Trophoblast cell (in vitro differentiated cells and primary cell): Measurements from ENCODE around the gene OVCH1.
"Not testable (repeated sequence)": the region's sequence is repeated elsewhere in the genome, so short reads cannot be mapped to it uniquely, and the experiment has no call there.

Source experiments
- DNase-seq, 2 donors: peaks; one replicate each; pipeline ENCODE4 v3.0.0-alpha.2; 2016
- H2AFZ ChIP-seq: 2 replicates; pipeline ENCODE4 v1.6.1; 2013; ENCODE audit warnings: low read length, moderate library complexity, mild to moderate bottlenecking; ENCODE audit not compliant: insufficient read depth, poor library complexity
- H2AK5ac ChIP-seq: 2 replicates; pipeline ENCODE4 v1.6.1; 2013; ENCODE audit warnings: mild to moderate bottlenecking, low read length
- H2BK120ac ChIP-seq: 2 replicates; pipeline ENCODE4 v1.6.1; 2013; ENCODE audit warnings: low read length, mild to moderate bottlenecking, moderate library complexity; ENCODE audit not compliant: insufficient read depth, poor library complexity
- H2BK12ac ChIP-seq: 2 replicates; pipeline ENCODE4 v1.6.1; 2013; ENCODE audit warnings: mild to moderate bottlenecking, low read length, moderate library complexity
- H2BK5ac ChIP-seq: 2 replicates; pipeline ENCODE4 v1.6.1; 2013; ENCODE audit warnings: low read length, low read depth, moderate library complexity, mild to moderate bottlenecking; ENCODE audit not compliant: poor library complexity
- H3K14ac ChIP-seq: 2 replicates; pipeline ENCODE4 v1.6.1; 2013; ENCODE audit warnings: mild to moderate bottlenecking, low read length
- H3K18ac ChIP-seq: 2 replicates; pipeline ENCODE4 v1.6.1; 2013; ENCODE audit warnings: mild to moderate bottlenecking, low read length
- H3K23ac ChIP-seq: 2 replicates; pipeline ENCODE4 v1.6.1; 2013; ENCODE audit warnings: low read length
- H3K27ac ChIP-seq: 2 replicates; pipeline ENCODE4 v1.5.1; 2013; ENCODE audit warnings: low read depth, mild to moderate bottlenecking, inconsistent platforms, low read length, moderate library complexity
- H3K27me3 ChIP-seq: 2 replicates; pipeline ENCODE4 v1.6.1; 2013; ENCODE audit warnings: inconsistent platforms, mild to moderate bottlenecking, low read length, moderate library complexity; ENCODE audit not compliant: insufficient read depth
- H3K36me3 ChIP-seq, 2 experiments: 1 replicate in 1 of 2; 2 replicates in 1 of 2; pipeline ENCODE4 v1.6.1; 2013; ENCODE audit warnings: low read length in 2 of 2, mild to moderate bottlenecking in 2 of 2, moderate library complexity in 1 of 2; ENCODE audit not compliant: insufficient read depth in 2 of 2, control insufficient read depth in 1 of 2
- H3K4ac ChIP-seq: 2 replicates; pipeline ENCODE4 v1.6.1; 2013; ENCODE audit warnings: low read depth, mild to moderate bottlenecking, low read length, moderate library complexity
- H3K4me1 ChIP-seq, 2 experiments: 1 replicate in 1 of 2; 2 replicates in 1 of 2; pipeline ENCODE4 v1.6.1; 2013; ENCODE audit warnings: low read length in 2 of 2, mild to moderate bottlenecking in 2 of 2, moderate library complexity in 1 of 2; ENCODE audit not compliant: insufficient read depth in 2 of 2, control insufficient read depth in 1 of 2
- H3K4me2 ChIP-seq: 2 replicates; pipeline ENCODE4 v1.6.1; 2013; ENCODE audit warnings: inconsistent platforms, mild to moderate bottlenecking, low read length, moderate library complexity
- H3K4me3 ChIP-seq: 2 replicates; pipeline ENCODE4 v1.5.1; 2013; ENCODE audit warnings: mild to moderate bottlenecking, low read depth, low read length, inconsistent platforms
- H3K79me1 ChIP-seq: one replicate; pipeline ENCODE4 v1.6.1; 2013; ENCODE audit warnings: low read length
- H3K79me2 ChIP-seq: 2 replicates; pipeline ENCODE4 v1.6.1; 2013; ENCODE audit warnings: low read length, mild to moderate bottlenecking; ENCODE audit not compliant: control insufficient read depth, insufficient read depth, poor library complexity
- H3K9ac ChIP-seq: 2 replicates; pipeline ENCODE4 v1.6.1; 2013; ENCODE audit warnings: mild to moderate bottlenecking, low read length
- H3K9me3 ChIP-seq: 2 replicates; pipeline ENCODE4 v1.6.1; 2013; ENCODE audit warnings: low read depth, mild to moderate bottlenecking, control low read depth, inconsistent platforms, low read length; ENCODE audit not compliant: insufficient read depth
- H4K12ac ChIP-seq: 2 replicates; pipeline ENCODE4 v1.6.1; 2013; ENCODE audit warnings: low read depth, mild to moderate bottlenecking, low read length, moderate library complexity
- H4K8ac ChIP-seq: 2 replicates; pipeline ENCODE4 v1.6.1; 2013; ENCODE audit warnings: low read depth, mild to moderate bottlenecking, low read length, moderate library complexity
- H4K91ac ChIP-seq: one replicate; pipeline ENCODE4 v1.6.1; 2013; ENCODE audit warnings: low read depth, mild to moderate bottlenecking, low read length, moderate library complexity
- WGBS: extraction: QIAGEN DNeasy Blood & Tissue Kit; methylation state at CpG from one replicate; pipeline ENCODE4 v1.1.7; 2013; ENCODE audit warnings: missing lambda C conversion rate; ENCODE audit not compliant: insufficient read length, insufficient coverage; ENCODE audit errors: extremely low coverage; 5-methylcytosine and 5-hydroxymethylcytosine counted together

Gene OVCH1

DNA sequence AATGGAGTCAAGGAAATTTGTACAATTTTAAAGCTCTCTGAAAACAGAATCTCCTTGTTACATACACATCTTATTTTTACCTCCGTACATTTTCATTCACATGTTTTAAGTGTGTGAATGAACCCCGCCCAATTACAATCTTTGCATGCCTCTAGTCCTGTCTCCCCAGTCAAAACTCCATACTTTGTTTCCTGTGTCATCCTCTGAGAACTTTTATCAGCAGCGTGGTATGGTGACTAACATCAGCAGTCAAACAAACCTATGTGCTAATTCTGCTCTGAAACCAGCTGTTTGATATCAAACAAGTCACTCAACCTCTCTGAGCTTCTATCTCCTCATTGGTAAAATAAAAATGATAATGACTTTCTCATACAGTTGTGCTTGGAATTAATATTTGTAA lies 100.7 kb downstream of the OVCH1 start:
- no peak overlapping the region for H3K18ac ChIP-seq
- H3K4ac ChIP-seq: no peak overlapping the region
- WGBS: no CpG with 5 or more reads among the region's 3 CpGs
- no peak overlapping the region for H2BK120ac ChIP-seq
- H2AFZ ChIP-seq: no peak overlapping the region
- H3K9ac ChIP-seq: no peak overlapping the region
- peak; percentile 47 to 82 for DNase-seq
- no peaks in the 10 kb centered on the region for H3K4me1 ChIP-seq
- H3K4me2 ChIP-seq: no peak overlapping the region
- H4K91ac ChIP-seq: no peak overlapping the region
- no peaks in the 10 kb centered on the region for H3K79me2 ChIP-seq
- H3K4me3 ChIP-seq: no peak overlapping the region
- H4K12ac ChIP-seq: no peak overlapping the region
- no peaks in the 10 kb centered on the region for H3K27me3 ChIP-seq
- H3K27ac ChIP-seq: no peak overlapping the region
- H3K14ac ChIP-seq: no peak overlapping the region
- no peaks in the 10 kb centered on the region for H3K79me1 ChIP-seq
- H2BK5ac ChIP-seq: no peak overlapping the region
- H2AK5ac ChIP-seq: no peak overlapping the region
- H2BK12ac ChIP-seq: no peak overlapping the region
- H4K8ac ChIP-seq: no peak overlapping the region
- no peak overlapping the region for H3K23ac ChIP-seq
- no peaks in the 10 kb centered on the region for H3K36me3 ChIP-seq
- no peaks in the 10 kb centered on the region for H3K9me3 ChIP-seq

DNA sequence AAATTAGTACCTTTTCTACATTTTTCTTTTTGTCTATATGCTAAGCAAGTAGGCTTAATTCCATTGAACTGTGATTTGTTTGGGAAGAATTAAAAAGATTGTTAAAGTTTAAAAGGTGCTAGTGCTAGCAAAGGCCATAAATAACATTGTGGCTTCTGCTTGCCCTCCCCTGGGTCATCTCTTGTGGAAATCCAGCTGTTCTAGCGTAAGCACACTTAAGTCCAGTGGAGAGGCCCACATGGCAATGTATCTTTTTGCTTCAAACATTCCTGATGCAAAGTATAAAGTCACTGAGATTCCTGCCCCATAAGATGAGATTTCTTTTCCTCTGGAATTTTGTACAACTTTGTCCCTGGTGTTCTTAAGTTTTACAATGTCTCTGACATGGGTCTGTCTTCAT lies 102.1 kb downstream of the OVCH1 start:
- Histone ChIP-seq H3K14ac (no peak overlapping the region), H2AK5ac (no peak overlapping the region), H3K27ac (no peak overlapping the region), H3K79me1 (no peaks in the 10 kb centered on the region), H2BK5ac (no peak overlapping the region), H3K79me2 (no peaks in the 10 kb centered on the region), H4K91ac (no peak overlapping the region), H3K18ac (no peak overlapping the region), H3K36me3 (no peaks in the 10 kb centered on the region), H3K4me1 (no peaks in the 10 kb centered on the region), H3K27me3 (no peaks in the 10 kb centered on the region), H2AFZ (no peak overlapping the region), H2BK120ac (no peak overlapping the region), H3K4me3 (no peak overlapping the region), H3K9ac (no peak overlapping the region), H3K9me3 (no peaks in the 10 kb centered on the region), H3K4me2 (no peak overlapping the region), H4K8ac (no peak overlapping the region), H2BK12ac (no peak overlapping the region), H4K12ac (no peak overlapping the region), H3K4ac (no peak overlapping the region), H3K23ac (no peak overlapping the region)
- WGBS: no CpG with 5 or more reads among the region's 1 CpG
- DNase-seq: no peak

DNA sequence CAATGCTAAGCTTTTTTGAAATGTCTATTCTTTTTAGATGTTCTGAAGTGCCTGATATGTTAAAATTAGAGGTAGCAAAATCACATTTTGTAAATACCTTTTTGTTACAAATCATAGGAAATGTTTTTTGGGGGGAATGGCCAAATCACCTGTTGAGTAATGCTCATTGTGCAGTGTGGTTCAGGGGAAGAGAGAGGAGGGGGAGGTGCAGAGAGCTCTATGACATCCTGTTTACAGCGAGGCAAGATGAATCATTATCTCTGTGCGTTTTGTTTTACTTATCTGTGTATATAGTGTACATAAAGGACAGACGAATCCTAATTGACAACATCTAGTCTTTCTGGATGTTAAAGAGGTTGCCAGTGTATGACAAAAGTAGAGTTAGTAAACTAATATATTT lies 107.1 kb downstream of the OVCH1 start:
- H2BK5ac ChIP-seq, H4K12ac ChIP-seq, H2AFZ ChIP-seq, H3K9ac ChIP-seq, H3K4ac ChIP-seq, DNase-seq, H3K36me3 ChIP-seq, H3K14ac ChIP-seq, H3K79me2 ChIP-seq, H3K18ac ChIP-seq, H4K91ac ChIP-seq, H3K9me3 ChIP-seq, H2AK5ac ChIP-seq, H3K27ac ChIP-seq, H3K27me3 ChIP-seq, H2BK120ac ChIP-seq, H3K79me1 ChIP-seq, H3K23ac ChIP-seq, H2BK12ac ChIP-seq, H3K4me1 ChIP-seq, H3K4me2 ChIP-seq, H4K8ac ChIP-seq, H3K4me3 ChIP-seq: not testable (repeated sequence)
- no CpG with 5 or more reads among the region's 3 CpGs for WGBS

DNA sequence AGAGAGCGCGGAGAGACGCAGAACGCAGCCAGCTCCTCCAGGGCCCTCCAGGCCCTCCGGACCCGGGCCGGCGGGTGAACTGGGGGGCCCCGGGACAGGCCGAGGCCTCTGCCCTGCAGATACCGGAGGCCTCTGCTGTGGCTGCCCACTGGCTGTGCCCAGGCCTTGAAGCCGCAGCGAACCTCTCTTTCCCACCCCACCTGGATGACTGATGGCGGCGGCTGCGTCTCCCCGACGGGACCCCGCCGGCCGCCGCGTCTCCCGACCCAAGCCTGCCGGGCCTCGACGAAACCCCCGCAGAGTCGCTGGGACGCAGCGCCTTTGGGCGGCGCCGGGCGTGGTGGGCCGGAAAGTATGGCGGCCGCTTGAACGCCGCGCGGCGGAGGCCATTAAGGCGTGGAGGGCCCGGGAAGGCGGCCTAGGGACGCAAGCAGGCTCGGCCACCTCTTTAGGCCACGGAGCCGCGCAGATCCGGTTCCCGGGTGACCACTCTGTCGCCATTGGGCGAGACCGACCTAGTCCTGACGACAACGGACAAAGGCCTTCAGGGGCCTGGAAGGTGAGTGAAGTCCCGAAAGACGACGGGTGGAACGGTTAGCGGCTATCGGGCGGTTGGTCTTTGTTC lies 108.1 kb downstream of the OVCH1 start:
- Histone ChIP-seq H3K36me3 (no peaks in the 10 kb centered on the region), H3K27me3 (no peaks in the 10 kb centered on the region), H3K9ac (no peak overlapping the region), H3K27ac (no peak overlapping the region), H3K4me1 (no peaks in the 10 kb centered on the region), H2AK5ac (no peak overlapping the region), H4K8ac (no peak overlapping the region), H4K91ac (no peak overlapping the region), H3K14ac (no peak overlapping the region), H3K18ac (no peak overlapping the region), H3K79me1 (no peaks in the 10 kb centered on the region), H3K79me2 (no peaks in the 10 kb centered on the region), H3K23ac (no peak overlapping the region), H3K9me3 (no peaks in the 10 kb centered on the region), H3K4ac (no peak overlapping the region), H2AFZ (no peak overlapping the region), H3K4me3 (no peak overlapping the region), H3K4me2 (no peak overlapping the region), H2BK5ac (no peak overlapping the region), H4K12ac (no peak overlapping the region), H2BK120ac (no peak overlapping the region), H2BK12ac (no peak overlapping the region)
- WGBS: no CpG with 5 or more reads among the region's 65 CpGs
- DNase-seq: no peak
